GM18507 (cell line): ENCODE results near the gene CDC23.
A peak's percentile ranks its signal among the peaks of the same experiment; 100 is the strongest.
"Not testable (repeated sequence)": the region's sequence is repeated elsewhere in the genome, so short reads cannot be mapped to it uniquely, and the experiment has no call there.

Experiments
- DNase-seq: peaks from one replicate; pipeline ENCODE4 v3.0.0; 2011; ENCODE audit warnings: low read depth; ENCODE audit not compliant: insufficient read length; ENCODE audit errors: extremely low spot score
- FAIRE-seq: peaks from 2 replicates; lab custom pipeline; 2011; peaks lifted over from hg19 to GRCh38; lab: Jason Lieb, UNC

Gene CDC23

DNA sequence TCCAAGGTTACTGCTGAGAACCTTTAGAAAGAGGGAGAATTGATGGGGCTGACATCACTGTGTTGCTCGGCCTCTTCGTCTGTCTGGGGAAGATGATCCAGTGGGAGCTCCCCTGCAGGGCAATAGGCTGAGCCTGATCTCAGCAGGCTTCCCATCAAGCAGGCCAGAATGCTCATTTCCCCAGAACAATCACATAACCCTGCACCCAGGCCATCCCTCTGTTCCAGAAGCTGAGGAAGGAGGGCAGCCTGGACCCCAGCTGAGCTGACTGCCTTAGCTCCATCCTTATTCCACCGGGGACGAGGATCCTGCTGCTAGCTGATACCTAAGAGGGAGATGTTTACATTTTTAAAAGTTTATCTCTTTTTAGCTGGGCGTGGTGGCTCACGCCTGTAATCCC lies 11.6 kb upstream of the CDC23 start:
- DNase-seq (no peak), FAIRE-seq (no peak)

DNA sequence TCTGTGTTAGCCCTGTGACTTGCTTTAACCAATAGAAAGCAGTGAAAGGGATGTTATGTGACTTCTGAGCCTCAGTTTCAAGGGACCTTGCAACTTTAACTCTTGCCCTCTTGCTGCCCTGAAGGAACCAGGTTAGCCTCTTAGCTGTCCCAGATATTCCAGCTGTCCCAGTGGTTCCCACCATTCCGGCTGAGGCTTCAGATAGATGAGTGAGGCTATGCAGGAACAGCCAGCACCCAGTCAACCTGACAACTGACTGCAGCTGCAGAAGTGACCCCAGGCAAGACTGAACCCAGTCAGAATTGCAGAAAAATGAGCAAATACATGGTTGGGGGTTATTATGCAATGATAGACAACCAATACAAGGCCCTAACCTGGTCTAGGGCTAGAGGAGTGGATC lies 10.4 kb upstream of the CDC23 start:
- DNase-seq = no peak
- FAIRE-seq = no peak

DNA sequence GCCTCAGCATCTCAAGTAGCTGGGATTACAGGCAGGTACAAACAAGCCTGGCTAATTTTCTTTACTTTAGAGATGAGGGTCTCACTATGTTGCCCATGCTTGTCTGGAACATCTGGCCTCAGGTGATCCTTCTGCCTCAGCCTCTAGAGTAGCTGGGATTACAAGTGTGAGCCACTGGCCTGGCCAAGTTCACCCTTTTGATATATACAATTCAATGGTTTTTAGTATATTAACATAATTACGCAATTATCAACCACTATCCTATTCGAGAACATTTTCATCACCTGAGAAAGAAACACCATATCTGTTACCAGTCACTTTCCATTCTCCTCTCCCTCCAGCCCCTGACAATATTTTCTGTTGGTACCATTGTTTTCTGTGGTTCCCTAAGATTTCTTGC lies 3.7 kb upstream of the CDC23 start:
- FAIRE-seq (no peak), DNase-seq (no peak)

DNA sequence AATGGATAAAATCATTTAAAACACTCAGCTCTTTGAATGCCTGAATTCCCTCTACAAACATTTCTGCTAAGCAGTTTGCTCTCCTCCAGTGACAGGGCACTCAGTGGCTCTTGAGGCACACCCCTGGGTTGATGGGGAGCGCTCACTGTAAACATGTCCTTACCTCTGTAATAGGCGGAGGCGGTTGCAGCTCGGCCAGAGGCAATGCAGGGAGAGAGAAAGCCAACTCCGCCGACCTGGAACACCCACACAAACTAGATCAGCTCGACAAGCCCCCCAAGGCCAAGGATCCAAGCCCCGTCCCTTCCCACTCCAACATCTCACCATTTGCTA lies 329 bp downstream of the CDC23 start:
- no peak for FAIRE-seq
- DNase-seq = no peak

DNA sequence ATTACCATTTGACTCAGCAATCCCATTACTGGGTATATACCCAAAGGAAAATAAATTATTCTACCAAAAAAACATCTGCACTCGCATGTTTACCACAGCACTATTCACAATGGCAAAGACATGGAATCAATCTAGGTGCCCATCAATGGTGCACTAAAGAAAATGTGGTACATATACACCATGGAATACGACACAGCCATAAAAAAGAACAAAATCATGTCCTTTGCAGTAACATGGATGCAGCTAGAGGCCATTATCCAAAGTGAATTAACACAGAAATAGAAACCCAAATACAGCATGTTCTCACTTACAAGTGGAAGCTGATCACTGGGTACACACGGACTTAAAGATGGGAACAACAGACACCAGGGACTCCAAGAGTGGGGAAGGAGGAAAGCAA lies 2.1 kb downstream of the CDC23 start:
- FAIRE-seq = no peak
- no peak for DNase-seq

DNA sequence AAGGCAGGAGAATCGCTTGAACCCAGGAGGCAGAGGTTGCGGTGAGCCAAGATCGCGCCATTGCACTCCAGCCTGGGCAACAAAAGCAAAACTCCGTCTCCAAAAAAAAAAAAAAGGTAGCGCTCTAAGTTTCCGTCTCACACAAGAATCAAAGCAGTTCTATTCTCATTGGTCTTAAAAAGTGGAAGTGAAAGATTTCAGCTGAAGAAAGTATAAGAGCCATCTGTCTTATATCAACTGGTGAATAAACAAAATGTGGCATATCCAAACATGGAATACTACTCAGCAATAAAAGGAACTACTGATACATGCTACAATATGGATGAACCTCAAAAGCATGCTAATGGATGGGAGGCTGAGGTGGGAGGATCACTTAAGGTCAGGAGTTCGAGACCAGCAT lies 19.3 kb downstream of the CDC23 start:
- FAIRE-seq, DNase-seq: not testable (repeated sequence)

DNA sequence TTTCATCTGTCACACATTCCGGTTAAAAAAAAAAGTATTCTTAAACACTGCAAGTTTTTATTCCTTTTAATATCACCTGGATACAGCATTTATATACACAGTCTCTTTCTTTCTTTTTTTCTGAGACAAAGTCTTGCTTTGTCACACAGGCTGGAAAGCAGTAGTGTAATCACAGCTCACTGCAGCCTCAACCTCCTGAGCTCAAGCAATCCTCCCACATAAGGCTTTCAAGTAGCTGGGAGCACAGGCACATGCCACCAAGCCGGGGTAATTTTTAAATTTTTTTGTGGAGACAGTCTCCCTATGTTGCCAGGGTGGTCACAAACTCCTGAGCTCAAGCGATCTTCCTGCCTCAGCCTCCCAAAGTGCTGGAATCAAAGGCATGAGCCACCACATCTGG lies 20.3 kb downstream of the CDC23 start:
- FAIRE-seq (no peak), DNase-seq (no peak)

DNA sequence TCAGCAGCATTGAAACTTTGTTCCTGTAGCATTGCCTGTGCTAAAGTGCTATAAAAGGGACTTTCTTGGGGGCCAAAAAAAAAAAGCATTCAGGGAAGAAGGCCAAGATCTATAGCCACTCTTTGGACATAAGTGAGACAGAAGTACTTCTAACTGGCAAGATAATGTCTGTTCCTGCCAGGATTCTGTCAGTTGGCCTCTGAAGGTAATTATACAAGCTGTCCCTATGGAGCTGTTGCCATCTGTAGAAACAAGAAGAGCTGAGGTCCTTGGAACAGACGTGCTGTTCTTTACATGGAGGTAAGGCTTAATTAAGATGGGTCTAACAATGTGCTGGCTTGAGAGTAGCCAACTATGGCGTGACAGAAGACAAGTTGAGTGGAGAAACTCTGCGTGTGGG lies 24.5 kb downstream of the CDC23 start:
- no peak for FAIRE-seq
- no peak for DNase-seq

DNA sequence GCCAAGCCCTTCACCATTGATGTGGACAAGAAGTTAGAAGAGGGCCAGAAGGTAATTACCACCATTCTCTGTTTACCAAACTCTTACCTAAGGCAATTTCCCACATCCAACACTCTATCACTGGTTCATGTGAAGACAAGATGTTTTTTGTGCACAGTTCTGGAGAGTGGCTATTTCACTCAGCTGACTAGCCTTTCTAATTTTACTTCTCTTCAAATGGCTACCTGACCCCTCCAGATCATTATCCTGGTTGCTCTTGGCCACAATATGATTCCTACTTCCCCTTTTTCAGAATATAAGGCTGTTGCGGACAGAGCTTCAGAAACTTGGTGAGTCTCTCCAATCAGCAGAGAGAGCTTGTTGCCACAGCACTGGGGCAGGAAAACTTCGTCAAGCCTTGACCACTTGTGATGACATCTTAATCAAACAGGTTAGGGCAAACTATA lies 27.1 kb downstream of the CDC23 start:
- DNase-seq = no peak

DNA sequence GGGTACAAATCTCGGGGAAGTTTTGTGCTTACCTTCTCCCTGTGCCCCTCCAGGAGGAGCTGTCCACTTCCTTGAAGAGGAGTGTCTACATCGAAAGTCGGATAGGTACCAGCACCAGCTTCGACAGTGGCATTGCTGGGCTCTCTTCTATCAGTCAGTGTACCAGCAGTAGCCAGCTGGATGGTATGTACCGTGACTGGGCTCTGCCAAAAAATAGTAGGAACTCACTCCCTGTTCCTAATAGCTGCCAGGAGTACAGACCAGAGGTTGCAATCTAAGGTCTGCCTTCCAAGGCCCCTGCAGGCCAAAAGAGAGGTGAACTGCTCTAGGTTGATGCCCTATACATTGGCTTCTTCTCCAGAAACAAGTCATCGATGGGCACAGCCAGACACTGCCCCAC lies 30.3 kb downstream of the CDC23 start:
- FAIRE-seq (no peak), DNase-seq (no peak)

More for the DNA sequence above, 27.1 kb downstream of the CDC23 start:
- no peak for FAIRE-seq

DNA sequence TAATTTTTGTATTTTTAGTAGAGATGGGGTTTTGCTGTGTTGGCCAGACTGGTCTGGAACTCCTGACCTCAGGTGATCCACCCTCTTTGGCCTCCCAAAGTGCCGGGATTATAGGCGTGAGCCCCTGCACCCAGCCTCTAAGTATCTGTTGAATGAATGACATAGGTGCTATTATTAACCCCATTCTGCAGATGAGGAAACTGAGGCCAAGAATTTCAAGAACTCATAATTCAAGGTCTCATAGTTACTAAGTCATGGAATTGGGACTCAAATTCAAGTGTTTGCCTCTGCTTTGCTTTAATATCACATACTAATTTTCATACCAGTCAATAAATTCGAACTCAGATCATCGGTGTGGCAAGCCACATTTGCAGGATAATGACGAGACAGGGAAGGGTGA lies 32.3 kb downstream of the CDC23 start:
- no peak for DNase-seq
- no peak for FAIRE-seq

DNA sequence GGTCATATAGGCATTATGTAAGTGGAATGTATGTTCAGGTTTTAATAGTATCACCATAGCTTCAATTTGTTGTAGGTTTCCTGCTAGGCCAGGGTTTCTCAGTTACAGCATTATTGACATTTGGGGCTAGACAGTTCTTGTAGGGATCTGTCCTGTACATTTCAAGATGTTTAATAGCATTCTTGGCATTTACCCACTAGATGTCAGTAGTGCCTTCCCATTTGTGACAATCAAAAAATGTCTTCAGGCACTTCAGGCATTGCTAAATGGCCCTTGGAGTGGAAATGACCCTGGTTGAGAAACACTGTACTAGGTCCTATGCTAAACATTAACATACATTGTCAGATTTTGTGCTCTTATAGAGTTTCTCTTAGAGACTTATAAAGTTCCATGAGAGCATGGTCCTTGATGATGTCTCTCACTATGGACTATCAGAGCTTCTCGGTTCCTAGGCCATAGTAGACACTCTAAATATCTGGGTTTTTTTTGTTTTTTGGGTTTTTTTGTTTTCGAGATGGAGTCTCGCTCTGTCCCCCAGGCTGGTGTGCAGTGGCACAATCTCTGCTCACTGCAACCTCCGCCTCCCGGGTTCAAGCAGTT lies 32.8 kb downstream of the CDC23 start:
- FAIRE-seq = peak; percentile 56

DNA sequence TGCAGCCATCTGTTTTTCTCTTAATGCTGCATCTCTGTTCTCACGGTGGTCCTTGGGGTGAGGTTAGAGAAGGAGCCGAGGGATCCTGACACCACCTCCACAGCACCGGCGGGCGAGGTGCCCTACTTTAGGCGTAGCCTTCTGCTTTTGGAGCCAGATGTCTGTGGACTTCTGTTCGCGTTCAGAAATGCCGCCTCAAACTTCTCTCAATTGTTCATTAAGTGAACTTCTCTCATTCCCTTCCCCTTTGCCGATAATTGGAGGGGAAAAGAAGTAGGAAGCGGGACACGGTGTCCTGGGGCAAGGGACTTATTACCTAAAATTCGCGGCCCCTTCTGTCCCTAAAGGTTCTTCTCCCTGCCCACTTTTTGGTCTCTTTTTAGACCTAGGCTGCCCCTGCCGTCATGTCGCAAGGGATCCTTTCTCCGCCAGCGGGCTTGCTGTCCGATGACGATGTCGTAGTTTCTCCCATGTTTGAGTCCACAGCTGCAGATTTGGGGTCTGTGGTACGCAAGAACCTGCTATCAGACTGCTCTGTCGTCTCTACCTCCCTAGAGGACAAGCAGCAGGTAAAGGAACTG lies 33.8 kb downstream of the CDC23 start:
- FAIRE-seq (no peak), DNase-seq (no peak)

More for the DNA sequence above, 32.8 kb downstream of the CDC23 start:
- peak; percentile 15 for DNase-seq

DNA sequence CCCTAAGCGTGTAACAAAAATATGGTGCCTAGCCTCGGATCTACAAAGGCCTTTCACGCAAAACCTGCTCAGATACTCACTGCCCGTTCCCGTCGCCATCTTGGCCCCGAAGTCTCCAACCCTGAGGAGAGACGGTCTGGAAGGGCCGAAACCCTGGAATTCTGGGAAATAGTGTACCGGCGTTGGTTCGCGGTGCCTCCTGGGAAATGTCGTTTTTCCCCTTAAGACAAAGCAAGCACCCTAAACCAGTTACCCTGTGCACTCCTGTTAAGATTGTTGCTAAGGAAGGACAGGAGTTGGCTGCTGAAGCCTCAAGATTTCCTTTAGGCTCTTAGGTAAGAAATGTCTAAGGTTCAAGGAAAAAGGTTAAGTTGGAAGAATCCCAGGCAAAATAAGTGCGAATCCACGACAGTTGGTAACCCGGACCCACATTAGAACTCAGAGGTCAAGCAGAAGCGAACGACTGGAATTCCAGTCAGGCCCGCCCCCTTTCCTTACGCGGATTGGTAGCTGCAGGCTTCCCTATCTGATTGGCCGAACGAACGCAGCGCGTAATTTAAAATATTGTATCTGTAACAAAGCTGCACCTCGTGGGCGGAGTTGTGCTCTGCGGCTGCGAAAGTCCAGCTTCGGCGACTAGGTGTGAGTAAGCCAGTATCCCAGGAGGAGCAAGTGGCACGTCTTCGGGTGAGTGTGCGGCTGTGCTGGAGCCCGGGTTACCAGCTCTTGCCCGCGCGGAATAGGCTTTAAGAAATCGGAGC lies 34.4 kb downstream of the CDC23 start, which contains the start of the genes BRD8 and KIF20A:
Gene BRD8 (minus strand): TSS at position 115 of the 761 bp plus-strand sequence. CDS start 16 bp downstream, at position 99.
Gene KIF20A (plus strand): TSS at position 597 of the 761 bp plus-strand sequence. CDS start 569 bp downstream, outside the sequence.
- peak; percentile 96 for FAIRE-seq

DNA sequence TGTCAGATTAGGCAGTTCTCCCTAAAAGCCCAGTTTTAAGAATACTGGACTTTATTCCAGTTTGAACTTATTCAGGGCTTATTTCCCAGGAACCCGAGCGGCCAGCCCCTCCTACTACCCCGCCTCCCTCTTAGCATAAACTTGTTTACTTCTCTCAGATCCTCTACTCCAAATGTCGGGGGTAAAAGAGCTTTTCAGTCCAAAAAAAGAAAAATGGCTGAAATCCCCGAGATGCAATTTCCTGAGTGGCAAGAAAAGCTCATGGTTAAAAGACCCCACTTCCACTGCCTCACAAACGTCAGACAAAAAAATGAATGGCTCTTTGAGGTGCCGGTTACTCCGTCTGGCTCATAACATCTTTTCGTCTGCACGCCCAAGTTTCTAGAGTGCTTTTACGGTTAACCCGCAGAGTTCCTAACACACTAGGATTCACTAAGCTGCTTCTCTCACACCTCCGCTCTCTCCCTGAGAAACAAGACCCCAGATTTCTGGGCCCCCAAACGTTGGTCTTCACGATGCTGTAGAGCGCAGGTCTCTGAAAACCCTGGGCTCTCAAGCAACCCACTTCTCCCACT lies 35.1 kb downstream of the CDC23 start:
- DNase-seq = no peak
- FAIRE-seq = peak; percentile 24

More for the DNA sequence above, 34.4 kb downstream of the CDC23 start, which contains the start of the genes BRD8 and KIF20A:
- peak; percentile 84 for DNase-seq

DNA sequence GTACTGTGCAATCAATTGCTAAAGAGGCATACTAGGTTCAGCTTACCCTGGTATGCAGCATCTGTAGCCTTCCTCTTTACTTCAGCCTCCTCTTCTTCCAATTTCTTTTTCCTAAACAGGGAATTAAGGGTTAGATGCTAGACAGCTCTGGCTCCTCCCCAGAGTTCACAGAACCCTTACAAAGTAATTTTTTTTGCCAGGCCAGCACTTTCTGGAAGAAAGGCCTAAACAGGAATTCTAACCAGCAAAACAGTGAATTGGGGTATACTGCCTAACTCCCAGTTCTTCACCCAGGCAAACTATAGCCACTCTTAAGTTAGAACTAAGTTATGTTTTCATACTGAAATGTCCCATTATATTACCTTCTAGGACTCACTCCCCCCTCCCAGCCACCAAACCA lies 42.8 kb downstream of the CDC23 start:
- DNase-seq (no peak), FAIRE-seq (no peak)

DNA sequence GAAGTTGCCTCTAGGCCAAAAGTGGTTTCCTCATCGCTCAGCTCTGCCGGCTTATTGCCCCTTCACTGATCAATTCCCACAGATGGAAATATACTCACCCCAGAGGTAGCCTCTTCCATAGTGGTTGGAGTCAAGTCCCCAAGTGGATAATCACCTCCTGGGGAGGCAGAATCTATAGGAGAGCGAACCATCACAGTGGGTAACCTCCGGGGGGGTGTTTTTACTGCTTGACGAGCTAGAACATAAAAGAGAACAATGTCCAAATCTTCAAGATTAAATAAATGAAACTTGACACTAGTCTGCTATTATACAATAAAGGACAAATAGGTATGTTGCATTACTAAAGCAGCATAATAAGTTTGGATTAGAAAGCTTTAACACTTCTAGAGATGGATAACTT lies 44.0 kb downstream of the CDC23 start:
- DNase-seq = no peak
- FAIRE-seq = no peak

DNA sequence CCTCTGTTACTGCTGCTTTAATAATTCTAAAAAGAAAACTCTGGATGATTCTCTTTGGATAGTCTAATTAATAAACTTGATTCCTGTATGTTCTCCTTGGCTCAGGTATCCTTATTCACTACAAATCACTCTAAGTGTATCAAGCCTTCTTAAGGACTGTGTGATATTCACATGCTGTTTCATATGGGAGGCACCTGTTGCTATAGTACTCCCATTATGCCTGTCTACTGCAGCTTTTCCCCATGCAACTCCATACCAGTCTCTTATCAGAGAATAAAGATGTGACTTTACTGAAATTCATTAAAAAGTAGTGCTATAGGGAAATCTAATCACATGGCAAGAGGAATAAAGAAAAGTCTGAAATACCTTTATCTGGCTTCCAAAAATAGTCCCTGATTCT lies 49.4 kb downstream of the CDC23 start:
- DNase-seq (no peak), FAIRE-seq (no peak)

DNA sequence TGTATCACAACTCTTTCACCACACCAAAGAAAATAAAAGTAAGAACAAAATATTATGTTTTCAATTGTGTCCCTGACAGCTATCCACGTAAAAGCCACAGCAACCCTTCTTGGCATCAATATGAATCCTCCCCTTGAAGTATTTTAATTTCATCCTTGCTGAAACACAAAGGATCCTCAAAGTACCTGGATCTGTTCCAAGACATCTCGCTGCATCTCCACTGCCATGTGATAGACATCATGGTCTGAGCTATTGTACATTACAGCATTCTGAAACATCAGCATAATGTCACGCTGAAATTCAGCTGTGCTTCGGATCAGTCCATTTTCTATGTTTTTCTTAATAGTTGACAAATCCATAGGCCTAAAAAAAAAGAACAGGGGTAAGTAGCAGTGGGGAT lies 52.4 kb downstream of the CDC23 start:
- FAIRE-seq (no peak), DNase-seq (no peak)

DNA sequence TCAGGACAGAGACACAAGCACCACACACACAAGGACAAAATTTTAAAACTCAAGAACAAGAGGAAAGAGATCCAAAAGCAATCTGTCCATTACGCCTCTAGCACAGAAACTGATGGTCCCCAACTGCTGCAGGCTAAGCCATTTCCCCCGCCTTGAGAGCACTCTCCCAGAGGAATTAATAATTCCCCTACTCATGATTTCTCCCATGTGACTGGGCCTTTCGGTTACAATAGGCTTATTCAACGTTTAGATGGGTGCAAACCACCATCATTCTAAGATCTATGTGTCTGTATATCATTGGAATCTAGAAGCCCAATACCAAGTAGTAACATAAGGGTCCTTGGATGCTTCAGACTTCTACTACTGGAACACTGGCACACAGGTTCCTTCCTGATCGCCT lies 53.5 kb downstream of the CDC23 start:
- no peak for FAIRE-seq

More for the DNA sequence above, 53.5 kb downstream of the CDC23 start:
- DNase-seq = no peak
